Heart left ventricle (tissue), 13 donors: ENCODE measurements around the gene LENG9.
"Not testable (repeated sequence)": the region's sequence is repeated elsewhere in the genome, so short reads cannot be mapped to it uniquely, and the experiment has no call there.

Experiments
- POLR2A ChIP-seq, 2 donors: fragments of 450-650 bp; IDR thresholded peaks; one replicate each; pipeline ENCODE4 v1.6.1; 2017; ENCODE audit warnings: antibody characterized with exemption in 2 of 2, mild to moderate bottlenecking in 2 of 2, moderate library complexity in 2 of 2
- TF ChIP-seq, protein P1 (sequence below), 12 donors: fragments of 200-600 bp; sonication (generic) in 4 of 12; IDR thresholded peaks; one replicate each; pipeline versions ENCODE4 v1.5.0 to v1.8.0; 2018 to 2022; ENCODE audit warnings: antibody characterized with exemption in 12 of 12, mild to moderate bottlenecking in 5 of 12
- donor health status: ischemic (EF 13 %, LVEDD 7.1; RV severe dilation, severe dysfunction).
- donor health status: DM: no; HTN: yes; CAD: no.
- donor health status: DM: no; HTN: no; CAD: no.
- donor health status: ischemic (EF 25% LVEDD 6.9; RV normal size, moderate dysfunction).
- donor health status: ischemic (EF 25% LVEDD 5.7; RV mildly dilated, moderate dysfunction).
- donor health status: ischemic (EF 35%, LVEDD 5.7; RV mildly dilated, moderate dysfunction).
- donor health status: nonischemic (EF 11% LVEDD 7.7; RV severe dilation, severe dysfunction).
- donor health status: DM: yes; HTN: yes; CAD: no.
- donor health status: PGD.
- donor health status: ischemic (EF 29% LVEDD 5.4; RV normal size, mild dysfunction).
- donor health status: nonischemic (EF 23%, LVEDD 6.1; RV moderate dilation, normal function).

DNA sequence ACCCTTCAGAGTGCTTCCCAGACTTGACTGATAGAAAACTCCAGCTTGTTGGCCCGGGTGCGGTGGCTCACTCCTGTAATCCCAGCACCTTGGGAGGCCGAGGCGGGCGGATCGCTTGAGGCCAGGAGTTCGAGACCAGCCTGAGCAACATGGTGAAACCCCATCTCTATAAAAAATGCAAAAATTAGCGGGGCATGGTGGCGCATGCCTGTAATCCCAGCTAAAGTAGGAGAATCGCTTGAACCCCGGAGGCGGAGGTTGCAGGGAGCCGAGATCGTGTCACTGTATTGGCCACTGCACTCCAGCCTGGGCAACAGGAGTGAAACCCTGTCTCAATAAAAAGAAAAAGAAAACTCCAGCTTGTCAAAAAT is 2.5 kb upstream of the LENG9 start:
- TF ChIP-seq, protein P1, sequence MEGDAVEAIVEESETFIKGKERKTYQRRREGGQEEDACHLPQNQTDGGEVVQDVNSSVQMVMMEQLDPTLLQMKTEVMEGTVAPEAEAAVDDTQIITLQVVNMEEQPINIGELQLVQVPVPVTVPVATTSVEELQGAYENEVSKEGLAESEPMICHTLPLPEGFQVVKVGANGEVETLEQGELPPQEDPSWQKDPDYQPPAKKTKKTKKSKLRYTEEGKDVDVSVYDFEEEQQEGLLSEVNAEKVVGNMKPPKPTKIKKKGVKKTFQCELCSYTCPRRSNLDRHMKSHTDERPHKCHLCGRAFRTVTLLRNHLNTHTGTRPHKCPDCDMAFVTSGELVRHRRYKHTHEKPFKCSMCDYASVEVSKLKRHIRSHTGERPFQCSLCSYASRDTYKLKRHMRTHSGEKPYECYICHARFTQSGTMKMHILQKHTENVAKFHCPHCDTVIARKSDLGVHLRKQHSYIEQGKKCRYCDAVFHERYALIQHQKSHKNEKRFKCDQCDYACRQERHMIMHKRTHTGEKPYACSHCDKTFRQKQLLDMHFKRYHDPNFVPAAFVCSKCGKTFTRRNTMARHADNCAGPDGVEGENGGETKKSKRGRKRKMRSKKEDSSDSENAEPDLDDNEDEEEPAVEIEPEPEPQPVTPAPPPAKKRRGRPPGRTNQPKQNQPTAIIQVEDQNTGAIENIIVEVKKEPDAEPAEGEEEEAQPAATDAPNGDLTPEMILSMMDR (IDR thresholded peaks at IDR 0.05) = not testable (repeated sequence)
- not testable (repeated sequence) for TF ChIP-seq POLR2A (IDR thresholded peaks at IDR 0.05)
